Hepatocyte (in vitro differentiated cells): Measurements from ENCODE around the gene EDN1. TPM values are rescaled to one million over a fixed set of nuclear protein-coding genes. Genes with fewer than 3 reads are reported as not detected.
A peak's percentile ranks its signal among the peaks of the same experiment; 100 is the strongest.

Experiments
- DNase-seq: peaks from one replicate; pipeline ENCODE4 v3.0.0-alpha.2; 2016; ENCODE audit warnings: low spot score
- H2AFZ ChIP-seq: fragments of 200-600 bp; sonication (generic); 2 replicates; pipeline ENCODE4 v1.6.0; 2016; ENCODE audit warnings: antibody characterized with exemption, mild to moderate bottlenecking
- H3K27ac ChIP-seq: fragments of 200-600 bp; sonication (generic); 2 replicates; pipeline ENCODE4 v1.5.1; 2016; ENCODE audit warnings: mild to moderate bottlenecking
- H3K27me3 ChIP-seq: fragments of 200-600 bp; sonication (generic); 2 replicates; pipeline ENCODE4 v1.6.1; 2016
- H3K36me3 ChIP-seq: fragments of 200-600 bp; sonication (generic); replicated peaks from 2 replicates; pipeline ENCODE4 v1.5.1; 2016; ENCODE audit warnings: low read depth; ENCODE audit not compliant: insufficient read depth
- H3K4me1 ChIP-seq: fragments of 200-600 bp; sonication (generic); 2 replicates; pipeline ENCODE4 v1.5.1; 2016; ENCODE audit warnings: mild to moderate bottlenecking, moderate library complexity; ENCODE audit not compliant: insufficient read depth
- H3K4me2 ChIP-seq: fragments of 200-600 bp; sonication (generic); 2 replicates; pipeline ENCODE4 v1.6.0; 2016
- H3K4me3 ChIP-seq: fragments of 200-600 bp; sonication (generic); 2 replicates; pipeline ENCODE4 v1.5.1; 2016; ENCODE audit warnings: mild to moderate bottlenecking
- H3K79me2 ChIP-seq: fragments of 200-600 bp; sonication (generic); 2 replicates; pipeline ENCODE4 v1.6.0; 2017; ENCODE audit warnings: mild to moderate bottlenecking
- H3K9me2 ChIP-seq: fragments of 200-600 bp; sonication (generic); replicated peaks from 2 replicates; pipeline ENCODE4 v1.6.0; 2017; ENCODE audit warnings: mild to moderate bottlenecking; ENCODE audit not compliant: insufficient read depth
- H3K9me3 ChIP-seq: fragments of 200-600 bp; sonication (generic); 2 replicates; pipeline ENCODE4 v1.5.1; 2016; ENCODE audit warnings: low read depth, mild to moderate bottlenecking
- H4K20me1 ChIP-seq: fragments of 200-600 bp; sonication (generic); 2 replicates; pipeline ENCODE4 v1.6.0; 2016; ENCODE audit warnings: mild to moderate bottlenecking; ENCODE audit not compliant: insufficient read depth, poor library complexity, severe bottlenecking
- CTCF ChIP-seq: fragments of 200-600 bp; sonication (generic); IDR thresholded peaks from 2 replicates; pipeline ENCODE4 v1.5.1; 2016; ENCODE audit warnings: antibody characterized with exemption, mild to moderate bottlenecking; ENCODE audit not compliant: poor library complexity
- EZH2 ChIP-seq: fragments of 200-600 bp; sonication (generic); IDR thresholded peaks from 2 replicates; pipeline ENCODE4 v1.6.1; 2016; ENCODE audit warnings: antibody characterized with exemption, mild to moderate bottlenecking, borderline replicate concordance
- EZH2phosphoT487 ChIP-seq: fragments of 200-600 bp; sonication (generic); IDR thresholded peaks from one replicate; pipeline ENCODE4 v1.6.1; 2018; ENCODE audit warnings: antibody characterized with exemption, mild to moderate bottlenecking, low read depth, moderate library complexity; ENCODE audit not compliant: unreplicated experiment, severe bottlenecking
- WGBS: methylation state at CpG from one replicate; pipeline ENCODE4 v1.1.6; 2016; ENCODE audit warnings: low lambda C conversion rate; ENCODE audit errors: missing lambda C conversion rate; 5-methylcytosine and 5-hydroxymethylcytosine counted together
- polyA plus RNA-seq: library from polyadenylated mRNA; unstranded; fragments of >200 nt; fragmentation: Nextera tagmentation; extraction: Ambion mirVana; gene quantifications from 2 replicates; pipeline ENCODE4 v1.2.1, GENCODE V29; 2016
- total RNA-seq: library from RNA; depleted of rRNA; stranded (reverse); fragments of >200 nt; gene quantifications from 2 replicates; pipeline ENCODE4 v1.2.3, GENCODE V29; 2014

Gene EDN1
- 25.0 and 26.7 TPM in 2 replicates for total RNA-seq
- 40.7 and 41.8 TPM in 2 replicates for polyA plus RNA-seq

GRCh38 chr6:12289933-12290820 is at the start of gene EDN1:
Gene EDN1, plus strand, starts transcription at chr6:12290361. Its CDS starts 269 bp downstream, at chr6:12290630.
- Histone ChIP-seq H3K4me2 (peak within 1 kb of the TSS; percentile 86), H3K27ac (peak within 1 kb of the TSS; percentile 90), H3K79me2 (peaks cover 11% of the 10 kb centered on the region), H3K27me3 (no peaks in the 10 kb centered on the region), H3K4me3 (peak within 1 kb of the TSS; percentile 39), H3K9me3 (no peaks in the 10 kb centered on the region), H3K9me2 (no peaks in the 10 kb centered on the region), H3K4me1 (no peaks in the 10 kb centered on the region), H3K36me3 (no peaks in the 10 kb centered on the region), H4K20me1 (no peaks in the 10 kb centered on the region), H2AFZ (peak within 1 kb of the TSS; percentile 49)
- TF ChIP-seq CTCF (peak; percentile 48), EZH2 (no peak), EZH2phosphoT487 (no peak)
- 3% methylated on average over 38 of the region's 38 CpGs for WGBS
- DNase-seq = peak; percentile 92

- Histone ChIP-seq H3K4me1 (no peaks in the 10 kb centered on the region), H3K4me3 (no peak overlapping the region), H3K36me3 (no peaks in the 10 kb centered on the region), H3K79me2 (no peaks in the 10 kb centered on the region), H3K4me2 (no peak overlapping the region), H4K20me1 (no peaks in the 10 kb centered on the region), H3K9me3 (no peaks in the 10 kb centered on the region), H2AFZ (no peak overlapping the region), H3K9me2 (no peaks in the 10 kb centered on the region), H3K27ac (no peak overlapping the region), H3K27me3 (no peaks in the 10 kb centered on the region)
- DNase-seq = peak; percentile 15
- 83% methylated on average over 3 of the region's 3 CpGs for WGBS
- TF ChIP-seq EZH2phosphoT487 = no peak
- TF ChIP-seq CTCF = no peak
- TF ChIP-seq EZH2 = no peak
Measured at GRCh38 chr6:12241493-12242175, 48.5 kb upstream of the EDN1 start.

GRCh38 chr6:12243169-12243568 is 47.0 kb upstream of the EDN1 start:
- DNase-seq = no peak
- Histone ChIP-seq H3K27me3 (no peaks in the 10 kb centered on the region), H3K4me2 (no peak overlapping the region), H3K4me1 (no peaks in the 10 kb centered on the region), H3K4me3 (no peak overlapping the region), H3K27ac (no peak overlapping the region), H3K9me2 (no peaks in the 10 kb centered on the region), H4K20me1 (no peaks in the 10 kb centered on the region), H3K79me2 (no peaks in the 10 kb centered on the region), H2AFZ (no peak overlapping the region), H3K9me3 (no peaks in the 10 kb centered on the region), H3K36me3 (no peaks in the 10 kb centered on the region)
- no peak for TF ChIP-seq EZH2phosphoT487
- no peak for TF ChIP-seq CTCF
- no peak for TF ChIP-seq EZH2
- 87% methylated on average over 1 of the region's 2 CpGs for WGBS
